Liver (tissue), 9 donors: ENCODE measurements around the gene NEU4. TPM values are rescaled to one million over a fixed set of nuclear protein-coding genes. Genes with fewer than 3 reads are reported as not detected.

ENCODE experiments used
- DNase-seq: peaks from one replicate; pipeline ENCODE4 v3.0.0-alpha.2; 2017; ENCODE audit warnings: low spot score
- H3K27ac ChIP-seq, 2 donors: one replicate each; pipeline ENCODE4 v1.7.0; 2013; ENCODE audit warnings: inconsistent platforms in 2 of 2, low read length in 2 of 2, control low read depth in 1 of 2, low read depth in 1 of 2, mild to moderate bottlenecking in 1 of 2
- H3K27me3 ChIP-seq, 4 donors: one replicate each; pipeline versions ENCODE4 v1.6.1 to v1.7.0; 2013; ENCODE audit warnings: low read length in 3 of 4, inconsistent platforms in 1 of 4, mild to moderate bottlenecking in 1 of 4, moderate library complexity in 1 of 4; ENCODE audit not compliant: control insufficient read depth in 4 of 4, insufficient read depth in 4 of 4
- H3K36me3 ChIP-seq, 4 donors: one replicate each; pipeline versions ENCODE4 v1.6.1 to v1.7.0; 2013; ENCODE audit warnings: low read length in 3 of 4, mild to moderate bottlenecking in 3 of 4, low read depth in 1 of 4, moderate library complexity in 1 of 4; ENCODE audit not compliant: control insufficient read depth in 4 of 4, insufficient read depth in 3 of 4
- H3K4me1 ChIP-seq, 4 donors: one replicate each; pipeline versions ENCODE4 v1.6.1 to v1.7.0; 2013; ENCODE audit warnings: low read length in 3 of 4, mild to moderate bottlenecking in 3 of 4, moderate library complexity in 1 of 4; ENCODE audit not compliant: control insufficient read depth in 4 of 4, insufficient read depth in 4 of 4
- H3K4me3 ChIP-seq, 3 donors: one replicate each; pipeline versions ENCODE4 v1.6.1 to v1.7.0; 2013; ENCODE audit warnings: low read length in 3 of 3, control low read depth in 1 of 3, low read depth in 1 of 3, mild to moderate bottlenecking in 1 of 3
- H3K9ac ChIP-seq, 2 donors: one replicate each; pipeline ENCODE4 v1.7.0; 2013; ENCODE audit warnings: low read length in 2 of 2, mild to moderate bottlenecking in 2 of 2, moderate library complexity in 2 of 2, control low read depth in 1 of 2, low read depth in 1 of 2
- H3K9me3 ChIP-seq, 4 donors: one replicate each; pipeline versions ENCODE4 v1.6.1 to v1.7.0; 2013; ENCODE audit warnings: low read length in 3 of 4; ENCODE audit not compliant: control insufficient read depth in 4 of 4
- CTCF ChIP-seq: fragments of 150-350 bp; IDR thresholded peaks from 2 replicates; pipeline ENCODE4 v1.5.1; 2017; ENCODE audit warnings: improper control_type of control experiment, low read depth, low read length; ENCODE audit not compliant: missing input control
- EGR1 ChIP-seq, 2 donors: IDR thresholded peaks; 2 replicates each; pipeline ENCODE4 v1.6.1; 2016 to 2018; ENCODE audit warnings: antibody characterized with exemption in 2 of 2, low read depth in 2 of 2
- FOXA1 ChIP-seq: IDR thresholded peaks from 2 replicates; pipeline ENCODE4 v1.6.1; 2016; ENCODE audit warnings: antibody characterized with exemption
- FOXA2 ChIP-seq: IDR thresholded peaks from 2 replicates; pipeline ENCODE4 v1.6.1; 2016; ENCODE audit warnings: antibody characterized with exemption
- GABPA ChIP-seq, 2 donors: IDR thresholded peaks in 1 of 2; conservative IDR thresholded peaks in 1 of 2; 2 replicates each; pipeline ENCODE4 v1.6.1; 2016; ENCODE audit warnings: antibody characterized with exemption in 2 of 2, mild to moderate bottlenecking in 1 of 2, moderate library complexity in 1 of 2
- HNF4A ChIP-seq, 2 donors: conservative IDR thresholded peaks; 2 replicates each; pipeline ENCODE4 v1.6.1; 2016; ENCODE audit warnings: antibody characterized with exemption in 2 of 2, mild to moderate bottlenecking in 2 of 2
- HNF4G ChIP-seq: IDR thresholded peaks from 2 replicates; pipeline ENCODE4 v1.6.1; 2016; ENCODE audit warnings: antibody characterized with exemption
- JUND ChIP-seq, 2 donors: IDR thresholded peaks; 2 replicates each; pipeline ENCODE4 v1.6.1; 2016; ENCODE audit warnings: antibody characterized with exemption in 2 of 2
- NR2F2 ChIP-seq: IDR thresholded peaks from 2 replicates; pipeline ENCODE4 v1.6.1; 2016; ENCODE audit warnings: antibody characterized with exemption
- RAD21 ChIP-seq, 2 donors: IDR thresholded peaks; 2 replicates each; pipeline ENCODE4 v1.6.1; 2016; ENCODE audit warnings: antibody characterized with exemption in 2 of 2, mild to moderate bottlenecking in 2 of 2
- REST ChIP-seq: IDR thresholded peaks from 2 replicates; pipeline ENCODE4 v1.6.1; 2016; ENCODE audit warnings: antibody characterized with exemption, mild to moderate bottlenecking
- RXRA ChIP-seq, 2 donors: IDR thresholded peaks; 2 replicates each; pipeline ENCODE4 v1.6.1; 2017 to 2018; ENCODE audit warnings: antibody characterized with exemption in 2 of 2, mild to moderate bottlenecking in 1 of 2
- SP1 ChIP-seq: IDR thresholded peaks from 2 replicates; pipeline ENCODE4 v1.6.1; 2018; ENCODE audit warnings: antibody characterized with exemption, mild to moderate bottlenecking
- TAF1 ChIP-seq: conservative IDR thresholded peaks from 2 replicates; pipeline ENCODE4 v1.6.1; 2016; ENCODE audit warnings: antibody characterized with exemption, mild to moderate bottlenecking
- YY1 ChIP-seq: IDR thresholded peaks from 2 replicates; pipeline ENCODE4 v1.6.1; 2016; ENCODE audit warnings: antibody characterized with exemption, mild to moderate bottlenecking
- ZBTB33 ChIP-seq: IDR thresholded peaks from 2 replicates; pipeline ENCODE4 v1.6.1; 2016; ENCODE audit warnings: antibody characterized with exemption
- WGBS: extraction: QIAGEN DNeasy Blood & Tissue Kit; methylation state at CpG from one replicate; pipeline ENCODE4 v1.1.7; 2013; 5-methylcytosine and 5-hydroxymethylcytosine counted together
- polyA plus RNA-seq, 2 donors: library from polyadenylated mRNA; stranded (reverse) in 1 of 2; unstranded in 1 of 2; fragments of 200-250 nt in 1 of 2; fragments of >200 nt in 1 of 2; fragmentation: Nextera tagmentation in 1 of 2; extraction: Ambion mirVana in 1 of 2; gene quantifications; one replicate each; pipeline versions ENCODE4 v1.2.1 to v1.2.3, GENCODE V29; 2013 to 2015
- total RNA-seq, 2 donors: library from RNA; depleted of rRNA; stranded (reverse); fragments of >200 nt; gene quantifications; one replicate each; pipeline ENCODE4 v1.2.3, GENCODE V29; 2014
- TF ChIP-seq, protein P1 (sequence below): IDR thresholded peaks from 2 replicates; pipeline ENCODE4 v1.6.1; 2016; ENCODE audit warnings: antibody characterized with exemption
- TF ChIP-seq, protein P2 (sequence below): IDR thresholded peaks from 2 replicates; pipeline ENCODE4 v1.6.1; 2016; ENCODE audit warnings: antibody characterized with exemption
- donor health status: healthy.
- donor health status: healthy.
- donor health status: healthy.
- donor health status: healthy.
- donor health status: healthy.

The NEU4 gene
- total and polyA plus RNA-seq, 4 donors, result 5.4 to 58.4 (median 35.1) TPM

GRCh38 chr2:241855888-241856422 lies 47.0 kb downstream of the NEU4 start (continued):
- TF ChIP-seq GABPA (IDR thresholded peaks at IDR 0.05 in 1 of 2, conservative IDR thresholded peaks at IDR 0.05 in 1 of 2), result no peak
- no peak for TF ChIP-seq RAD21 (IDR thresholded peaks at IDR 0.05)
- TF ChIP-seq YY1, result no peak
- TF ChIP-seq, protein P1, sequence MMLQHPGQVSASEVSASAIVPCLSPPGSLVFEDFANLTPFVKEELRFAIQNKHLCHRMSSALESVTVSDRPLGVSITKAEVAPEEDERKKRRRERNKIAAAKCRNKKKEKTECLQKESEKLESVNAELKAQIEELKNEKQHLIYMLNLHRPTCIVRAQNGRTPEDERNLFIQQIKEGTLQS, result no peak
- no peak for TF ChIP-seq SP1
- TF ChIP-seq FOXA1, result no peak
- no peak for TF ChIP-seq FOXA2
- no peak for TF ChIP-seq HNF4G
- TF ChIP-seq HNF4A (conservative IDR thresholded peaks at IDR 0.05), result no peak

GRCh38 chr2:241857041-241857541 lies 48.1 kb downstream of the NEU4 start:
- TF ChIP-seq EGR1 (IDR thresholded peaks at IDR 0.05; ENCODE audit: low read depth in 2 of 2), result no peak
- no peak for TF ChIP-seq ZBTB33
- no peak for TF ChIP-seq RXRA (IDR thresholded peaks at IDR 0.05)
- H3K9ac ChIP-seq, result no peak overlapping the region
- H3K27ac ChIP-seq, result no peak overlapping the region
- WGBS, result 87% methylated on average over 28 of the region's 28 CpGs
- no peaks in the 10 kb centered on the region for H3K9me3 ChIP-seq
- H3K36me3 ChIP-seq, result no peaks in the 10 kb centered on the region
- DNase-seq, result no peak
- H3K27me3 ChIP-seq, result no peaks in the 10 kb centered on the region
- H3K4me3 ChIP-seq, result no peak overlapping the region
- peaks cover 0 to 4% (median 0%) of the 10 kb centered on the region in 4 donors for H3K4me1 ChIP-seq

- no peak overlapping the region for H3K27ac ChIP-seq
- WGBS, result 86% methylated on average over 18 of the region's 18 CpGs
- H3K27me3 ChIP-seq, result no peaks in the 10 kb centered on the region
- H3K4me3 ChIP-seq, result no peak overlapping the region
- H3K4me1 ChIP-seq, result peaks cover 0 to 4% (median 0%) of the 10 kb centered on the region in 4 donors
- DNase-seq, result no peak
- H3K9ac ChIP-seq, result no peak overlapping the region
- no peaks in the 10 kb centered on the region for H3K36me3 ChIP-seq
- TF ChIP-seq HNF4A (conservative IDR thresholded peaks at IDR 0.05) (no peak), FOXA2 (no peak), CTCF (no peak), ZBTB33 (no peak), EGR1 (IDR thresholded peaks at IDR 0.05; ENCODE audit: low read depth in 2 of 2) (no peak), RXRA (IDR thresholded peaks at IDR 0.05) (no peak), FOXA1 (no peak), NR2F2 (no peak), SP1 (no peak), RAD21 (IDR thresholded peaks at IDR 0.05) (no peak), TAF1 (no peak), YY1 (no peak), REST (no peak), JUND (IDR thresholded peaks at IDR 0.05) (no peak), HNF4G (no peak), GABPA (IDR thresholded peaks at IDR 0.05 in 1 of 2, conservative IDR thresholded peaks at IDR 0.05 in 1 of 2) (no peak)
- TF ChIP-seq, protein P1, result no peak
- TF ChIP-seq, protein P2, sequence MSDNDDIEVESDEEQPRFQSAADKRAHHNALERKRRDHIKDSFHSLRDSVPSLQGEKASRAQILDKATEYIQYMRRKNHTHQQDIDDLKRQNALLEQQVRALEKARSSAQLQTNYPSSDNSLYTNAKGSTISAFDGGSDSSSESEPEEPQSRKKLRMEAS, result no peak
- H3K9me3 ChIP-seq, result no peaks in the 10 kb centered on the region
Measured at GRCh38 chr2:241857572-241858121, 48.7 kb downstream of the NEU4 start.
